GM18505 (cell line): ENCODE results near the gene GALNT14.

Source experiments
- ATAC-seq: cut with Tn5 transposase; IDR thresholded peaks from one replicate; pipeline ENCODE4 v1.9.1; 2021; ENCODE audit not compliant: unreplicated experiment
- POLR2A ChIP-seq: IDR thresholded peaks from 4 replicates; pipeline ENCODE4 v1.6.1; 2011; ENCODE audit warnings: borderline replicate concordance; ENCODE audit not compliant: insufficient read depth, insufficient read length; ENCODE audit errors: extremely low read depth

The GALNT14 gene

DNA sequence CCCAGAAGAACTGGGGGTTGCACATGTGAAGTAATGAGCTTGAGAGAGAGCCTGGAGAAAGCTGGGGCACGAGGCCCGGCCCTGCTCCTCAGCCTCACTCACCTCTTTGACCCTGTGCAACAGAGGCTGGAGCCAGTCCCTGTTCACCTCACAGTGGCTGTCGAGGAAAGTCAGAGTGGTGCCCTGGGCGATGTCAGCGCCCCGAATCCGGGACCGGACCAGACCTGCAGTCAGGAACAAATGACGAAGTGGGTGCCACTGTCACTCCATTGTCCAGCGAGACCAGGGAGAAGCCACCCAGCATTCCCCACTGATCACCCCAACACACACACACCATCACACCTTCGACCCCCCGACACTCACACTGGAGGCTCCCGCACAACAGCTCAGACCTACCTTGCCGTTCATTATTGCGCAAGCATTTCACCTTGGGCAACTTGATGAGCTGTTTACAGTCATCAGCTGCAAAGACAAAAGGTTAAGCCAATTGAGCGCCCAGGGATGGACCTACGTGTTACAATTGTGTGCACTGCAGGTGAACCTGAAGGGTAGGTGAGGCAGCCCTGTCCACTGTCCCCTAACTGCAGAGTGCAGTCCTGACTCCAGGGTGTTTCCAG lies 182.6 kb downstream of the GALNT14 start:
- ATAC-seq, result no peak
- TF ChIP-seq POLR2A, result no peak

DNA sequence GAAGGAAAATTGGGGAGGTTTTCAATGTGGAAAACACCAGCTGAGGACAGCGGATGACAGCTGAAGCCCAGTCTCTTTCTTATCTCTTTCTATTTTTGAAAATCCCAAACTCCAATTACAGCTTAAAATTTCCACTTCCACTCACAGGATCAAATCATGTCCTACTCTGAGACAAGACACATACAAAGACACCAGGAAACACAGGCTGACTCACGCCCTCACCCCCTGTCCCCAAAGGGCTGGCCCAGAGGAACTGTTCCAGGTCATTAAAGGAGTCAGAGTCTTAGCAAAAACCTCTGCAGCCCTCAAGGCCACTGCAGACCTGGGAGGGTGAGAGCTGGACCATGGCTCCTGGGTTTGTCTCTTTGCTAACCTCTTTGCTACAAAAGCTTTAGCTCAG lies 187.9 kb downstream of the GALNT14 start:
- TF ChIP-seq POLR2A, result no peak
- ATAC-seq, result no peak

GRCh38 chr2:30949435-30949834 lies 188.8 kb downstream of the GALNT14 start:
- TF ChIP-seq POLR2A, result no peak
- no peak for ATAC-seq

GRCh38 chr2:30948857-30949256 lies 189.4 kb downstream of the GALNT14 start:
- no peak for TF ChIP-seq POLR2A
- ATAC-seq, result no peak

- ATAC-seq, result no peak
- no peak for TF ChIP-seq POLR2A
Observed at GRCh38 chr2:30948130-30948529, 190.1 kb downstream of the GALNT14 start.

- no peak for ATAC-seq
- TF ChIP-seq POLR2A, result no peak
Observed at GRCh38 chr2:30947686-30948085, 190.6 kb downstream of the GALNT14 start.

DNA sequence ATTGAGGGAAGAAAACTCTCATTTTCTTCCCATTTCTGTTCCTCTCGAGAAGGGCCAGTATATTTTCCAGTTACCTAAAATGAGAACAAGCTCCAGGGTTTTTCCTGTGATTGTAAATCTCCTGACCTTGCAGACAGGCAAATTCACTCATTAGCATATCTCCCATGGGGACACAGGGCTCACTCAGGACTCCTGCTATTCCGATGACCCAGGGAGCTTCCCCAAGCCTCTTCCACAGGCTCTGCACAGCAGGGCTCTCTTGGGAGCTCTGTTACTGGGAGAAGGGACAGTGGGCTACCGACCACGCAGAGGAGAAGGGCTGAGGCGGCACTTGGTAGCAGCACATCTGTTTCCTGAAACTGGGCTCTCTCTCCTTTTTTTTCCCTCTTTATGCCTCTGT lies 195.8 kb downstream of the GALNT14 start:
- ATAC-seq, result no peak
- TF ChIP-seq POLR2A, result no peak

DNA sequence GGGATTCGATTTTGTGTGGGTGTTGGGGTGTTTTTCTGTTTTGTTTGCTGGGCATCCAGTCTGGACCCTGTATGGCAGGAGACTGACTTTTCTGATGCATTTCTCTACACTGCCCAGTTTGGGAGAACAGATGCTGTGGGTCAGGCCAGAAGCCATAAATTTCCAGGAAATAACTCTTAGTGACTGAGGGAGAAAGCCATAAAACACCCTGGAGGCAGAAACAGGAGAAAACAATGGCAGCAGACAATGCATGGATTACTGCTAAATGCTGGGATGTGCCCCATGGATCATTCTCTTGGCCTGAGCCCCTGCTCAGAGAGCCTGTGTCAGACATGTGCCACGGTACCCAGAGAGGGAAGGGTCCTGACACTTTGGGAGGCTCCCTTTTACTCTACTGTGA lies 197.4 kb downstream of the GALNT14 start:
- no peak for TF ChIP-seq POLR2A
- ATAC-seq, result no peak

- ATAC-seq, result no peak
- TF ChIP-seq POLR2A, result no peak
Observed at GRCh38 chr2:30939364-30939763, 198.9 kb downstream of the GALNT14 start.

DNA sequence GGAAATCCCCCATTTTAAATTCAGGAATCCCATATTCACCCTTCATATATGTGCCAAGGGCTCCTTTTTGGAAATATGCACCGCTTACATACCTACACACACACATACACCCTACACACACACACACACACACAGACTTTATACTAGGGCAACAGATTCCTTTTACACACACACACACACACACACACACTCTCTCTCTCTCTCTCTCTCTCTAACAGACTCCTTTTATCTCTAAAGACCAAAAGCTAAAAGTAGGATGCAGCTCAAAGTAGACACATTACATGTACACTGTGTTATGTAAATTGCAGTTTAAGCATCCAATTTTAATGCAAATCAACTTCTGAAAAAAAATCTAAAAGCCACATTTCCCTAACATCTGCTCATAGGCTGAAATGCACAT lies 200.0 kb downstream of the GALNT14 start:
- no peak for TF ChIP-seq POLR2A
- no peak for ATAC-seq

GRCh38 chr2:30936977-30937376 lies 201.3 kb downstream of the GALNT14 start:
- TF ChIP-seq POLR2A, result no peak
- no peak for ATAC-seq

DNA sequence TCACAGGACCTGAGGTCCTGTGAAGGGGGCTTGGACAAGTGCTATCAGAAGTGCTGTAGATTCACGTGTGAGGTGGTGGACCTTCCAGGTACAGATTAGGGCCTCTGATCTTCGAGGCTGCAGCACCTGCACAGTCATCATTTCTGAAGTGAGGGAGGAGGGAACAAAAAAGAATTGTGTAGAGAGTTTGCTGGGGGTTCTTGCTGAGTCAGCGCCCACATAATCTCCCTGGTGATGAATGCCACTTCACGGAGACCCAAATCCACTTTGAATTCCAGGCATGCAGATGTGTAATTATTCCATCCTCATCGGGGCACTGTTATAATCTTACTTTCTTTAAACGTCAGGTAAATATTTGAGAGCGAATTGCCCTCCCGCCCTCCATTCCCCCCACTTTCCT lies 202.4 kb downstream of the GALNT14 start:
- ATAC-seq, result no peak
- no peak for TF ChIP-seq POLR2A

GRCh38 chr2:30934066-30934465 lies 204.2 kb downstream of the GALNT14 start:
- no peak for TF ChIP-seq POLR2A
- ATAC-seq, result no peak

DNA sequence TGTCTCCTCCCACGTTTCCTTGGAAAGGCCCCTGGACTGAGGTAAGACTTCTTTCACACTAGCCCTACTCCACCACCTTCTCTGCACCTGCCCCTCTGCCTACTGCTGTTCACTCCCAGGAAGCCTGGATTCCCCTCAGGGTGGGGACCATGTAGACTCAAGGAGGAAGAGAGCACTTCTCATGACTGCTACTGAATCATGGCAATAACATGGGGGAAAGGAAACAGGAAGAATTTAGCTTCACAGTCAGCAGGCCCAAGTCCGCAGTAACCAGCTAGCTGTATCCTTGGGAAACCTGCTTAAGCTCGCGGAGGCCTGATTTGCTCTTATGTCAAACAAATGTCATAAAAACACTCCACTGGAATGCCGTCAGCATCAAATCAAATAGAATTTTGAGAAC lies 204.7 kb downstream of the GALNT14 start:
- no peak for TF ChIP-seq POLR2A
- no peak for ATAC-seq

GRCh38 chr2:30932870-30933269 lies 205.4 kb downstream of the GALNT14 start:
- no peak for ATAC-seq
- no peak for TF ChIP-seq POLR2A
